GM18867 (cell line): ENCODE results near the gene SLC39A1.
"Not testable (repeated sequence)": the region's sequence is repeated elsewhere in the genome, so short reads cannot be mapped to it uniquely, and the experiment has no call there.

ENCODE experiments used
- ATAC-seq: cut with Tn5 transposase; IDR thresholded peaks from one replicate; pipeline ENCODE4 v1.9.1; 2021; ENCODE audit warnings: mild to moderate bottlenecking, moderate library complexity; ENCODE audit not compliant: unreplicated experiment

The SLC39A1 gene

DNA sequence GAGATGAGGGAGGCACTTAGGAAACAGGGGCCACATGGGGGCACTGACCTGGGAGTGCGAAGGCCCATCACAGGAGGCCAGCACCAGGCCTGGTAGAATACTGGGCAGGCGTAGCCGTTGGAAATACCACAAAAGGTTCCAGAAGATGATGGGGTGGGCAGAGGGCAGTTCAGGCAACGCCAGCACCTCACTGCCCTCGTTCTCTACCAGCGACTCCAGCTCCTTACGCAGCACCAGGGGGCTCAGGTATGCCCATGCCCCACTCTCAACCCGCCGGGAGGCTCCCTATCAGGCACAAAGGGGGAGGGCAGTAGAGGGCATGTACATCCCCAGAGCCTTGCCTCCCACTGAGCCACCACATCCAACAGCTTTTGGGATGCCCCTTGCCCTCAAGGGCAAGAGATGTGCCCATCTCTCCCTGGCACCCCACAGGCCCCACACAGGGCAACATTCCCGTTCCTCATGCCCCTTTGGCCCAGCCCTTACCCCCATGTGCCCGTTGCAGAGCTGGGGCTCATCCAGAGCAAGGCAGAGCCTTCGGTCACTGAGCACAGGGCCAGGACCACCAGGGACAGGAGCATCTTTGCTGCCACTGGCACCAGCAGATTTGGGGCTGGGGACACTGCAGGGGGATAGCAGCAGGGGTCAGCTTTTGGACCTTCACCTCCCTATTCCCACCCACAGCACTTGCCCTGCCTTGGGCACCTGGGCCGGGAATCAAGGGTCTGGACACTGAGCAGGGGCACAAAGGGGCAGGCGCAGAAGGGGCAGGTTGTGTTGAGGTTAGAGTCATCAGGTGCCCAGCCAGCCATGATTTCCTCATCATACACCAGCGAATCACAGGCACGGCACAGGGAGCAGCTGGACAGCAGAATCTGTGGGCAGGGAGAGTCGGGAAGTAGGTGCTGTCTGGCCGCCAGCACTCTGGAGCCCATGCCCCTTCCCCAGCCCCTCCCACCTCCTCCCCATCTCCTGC lies 30.9 kb downstream of the SLC39A1 start:
- no peak for ATAC-seq

DNA sequence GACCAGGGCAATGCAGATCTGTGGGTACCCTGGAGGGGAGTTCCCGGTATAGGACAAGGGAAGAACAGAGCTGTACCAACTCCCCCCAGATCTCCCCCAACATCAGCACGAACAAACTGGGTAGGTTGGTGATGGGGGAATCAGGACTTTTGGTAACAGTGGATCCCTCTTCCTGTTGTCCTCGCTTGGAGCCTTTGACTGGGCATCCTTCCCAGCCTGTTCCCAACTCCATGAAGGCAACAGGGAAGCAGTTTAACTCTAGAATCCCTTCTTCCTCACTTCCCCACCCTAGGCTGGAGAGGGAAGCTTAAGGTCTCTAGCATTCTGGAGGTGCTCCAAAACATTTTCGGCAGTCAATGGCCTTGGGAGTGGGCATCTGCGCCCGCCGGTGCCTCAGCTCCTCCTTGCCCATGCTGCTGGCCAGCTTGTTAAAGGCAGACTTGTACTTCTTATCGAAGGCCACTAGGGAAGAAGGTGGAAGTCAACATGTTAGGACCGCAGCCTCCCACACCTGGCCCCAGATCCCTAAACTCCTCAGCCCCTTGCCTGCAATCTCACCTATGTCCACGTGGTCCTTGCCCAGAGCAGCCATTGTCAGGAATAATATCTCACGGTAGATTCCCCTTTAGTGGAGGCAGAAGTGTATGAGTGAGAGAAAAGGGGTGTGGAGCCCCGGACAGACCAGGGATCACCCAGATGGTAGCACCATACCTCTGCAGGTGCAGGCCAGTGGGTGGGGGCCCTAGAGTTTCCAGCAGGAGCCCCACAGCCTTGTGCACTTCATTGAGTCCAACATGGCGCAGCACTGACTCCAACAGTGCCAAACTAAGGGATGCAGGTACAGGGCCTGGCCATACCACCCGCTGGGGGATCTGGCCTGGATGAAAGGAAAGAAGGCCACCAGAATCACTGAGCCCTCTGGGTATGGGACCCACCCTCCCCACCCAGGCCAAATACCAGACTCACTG lies 33.1 kb downstream of the SLC39A1 start:
- ATAC-seq, result no peak

DNA sequence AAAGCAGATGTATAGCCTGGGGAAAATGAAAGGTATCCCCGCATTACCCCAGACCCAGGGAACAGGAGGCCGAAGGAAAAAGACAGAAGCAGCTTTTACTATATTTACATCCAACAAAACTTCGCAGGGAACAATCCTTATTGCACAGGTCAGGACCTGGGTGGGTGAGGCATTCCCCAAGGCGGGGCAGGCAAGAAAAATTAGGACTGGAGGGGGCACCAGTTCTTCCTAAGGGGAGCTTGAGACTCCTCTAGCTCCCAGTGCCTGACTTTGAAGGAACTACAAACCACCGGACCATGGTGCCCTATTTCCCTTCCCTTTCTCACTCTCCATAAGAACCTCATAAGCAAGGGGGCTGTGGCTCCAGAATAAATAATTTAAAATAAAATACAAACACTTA lies 33.9 kb downstream of the SLC39A1 start:
- ATAC-seq, result no peak

DNA sequence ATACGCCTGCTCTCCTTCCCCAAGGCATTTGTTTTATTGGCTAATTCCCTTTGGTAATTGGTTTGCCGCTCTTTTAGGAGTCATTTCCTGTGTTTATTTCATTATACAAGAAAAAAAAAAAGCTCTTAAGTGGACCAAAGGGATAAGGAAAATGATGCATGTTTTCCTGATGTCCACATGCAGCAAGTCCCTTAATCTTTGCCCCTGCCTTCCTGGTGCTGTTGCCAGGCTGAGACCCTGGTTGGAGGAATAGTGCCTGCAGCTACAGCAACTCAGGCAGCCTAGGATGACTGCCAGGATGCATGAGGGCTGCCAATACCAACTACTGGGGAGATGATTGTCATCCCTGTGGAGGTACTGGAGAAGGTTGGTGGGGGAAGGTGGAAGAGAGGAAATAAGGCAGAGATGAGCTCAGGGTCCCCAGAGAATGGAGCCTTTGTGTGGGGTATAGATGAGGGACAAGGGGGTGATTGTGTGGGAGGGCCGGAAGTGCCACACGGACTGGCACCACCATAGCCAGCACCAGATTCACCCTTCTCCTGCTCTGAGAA lies 34.5 kb downstream of the SLC39A1 start:
- no peak for ATAC-seq

DNA sequence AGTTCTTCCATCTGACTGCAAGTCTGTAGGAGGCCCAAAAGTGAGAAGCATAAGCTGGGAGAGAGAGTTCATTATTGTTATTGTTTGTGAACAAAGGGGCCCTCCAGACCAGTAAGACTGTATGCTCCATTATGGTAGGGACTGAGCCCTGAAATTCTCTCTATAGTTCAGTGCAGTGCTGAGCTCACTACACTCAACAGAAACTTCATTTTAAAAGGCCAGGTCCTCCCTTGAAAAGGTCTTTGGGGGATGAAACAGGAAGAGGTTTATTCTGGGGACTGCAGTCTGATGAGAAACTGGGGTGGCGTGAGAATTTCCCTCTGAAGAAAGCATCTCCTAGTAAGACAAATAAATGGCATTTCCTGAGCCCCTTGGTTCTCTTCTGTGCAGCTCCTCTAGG lies 35.1 kb downstream of the SLC39A1 start:
- no peak for ATAC-seq

DNA sequence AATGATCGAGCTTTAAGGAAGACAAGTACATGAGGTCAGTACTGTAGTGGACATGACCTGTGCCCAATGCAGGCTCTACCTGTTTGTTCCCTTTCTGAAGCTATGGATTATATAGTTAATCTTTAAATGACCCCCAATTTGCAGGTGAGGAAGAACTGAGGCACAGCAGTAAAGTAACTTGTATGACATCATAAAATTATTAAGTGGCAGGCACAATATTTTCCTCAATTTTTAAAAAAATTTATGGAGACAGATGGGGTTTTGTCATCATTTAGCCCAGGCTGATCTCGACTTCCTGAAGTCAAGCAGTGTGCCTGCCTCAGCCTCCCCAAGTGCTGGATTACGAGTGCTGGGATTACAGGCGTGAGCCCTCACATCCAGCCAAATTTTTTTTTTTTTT lies 36.9 kb downstream of the SLC39A1 start:
- ATAC-seq, result no peak

DNA sequence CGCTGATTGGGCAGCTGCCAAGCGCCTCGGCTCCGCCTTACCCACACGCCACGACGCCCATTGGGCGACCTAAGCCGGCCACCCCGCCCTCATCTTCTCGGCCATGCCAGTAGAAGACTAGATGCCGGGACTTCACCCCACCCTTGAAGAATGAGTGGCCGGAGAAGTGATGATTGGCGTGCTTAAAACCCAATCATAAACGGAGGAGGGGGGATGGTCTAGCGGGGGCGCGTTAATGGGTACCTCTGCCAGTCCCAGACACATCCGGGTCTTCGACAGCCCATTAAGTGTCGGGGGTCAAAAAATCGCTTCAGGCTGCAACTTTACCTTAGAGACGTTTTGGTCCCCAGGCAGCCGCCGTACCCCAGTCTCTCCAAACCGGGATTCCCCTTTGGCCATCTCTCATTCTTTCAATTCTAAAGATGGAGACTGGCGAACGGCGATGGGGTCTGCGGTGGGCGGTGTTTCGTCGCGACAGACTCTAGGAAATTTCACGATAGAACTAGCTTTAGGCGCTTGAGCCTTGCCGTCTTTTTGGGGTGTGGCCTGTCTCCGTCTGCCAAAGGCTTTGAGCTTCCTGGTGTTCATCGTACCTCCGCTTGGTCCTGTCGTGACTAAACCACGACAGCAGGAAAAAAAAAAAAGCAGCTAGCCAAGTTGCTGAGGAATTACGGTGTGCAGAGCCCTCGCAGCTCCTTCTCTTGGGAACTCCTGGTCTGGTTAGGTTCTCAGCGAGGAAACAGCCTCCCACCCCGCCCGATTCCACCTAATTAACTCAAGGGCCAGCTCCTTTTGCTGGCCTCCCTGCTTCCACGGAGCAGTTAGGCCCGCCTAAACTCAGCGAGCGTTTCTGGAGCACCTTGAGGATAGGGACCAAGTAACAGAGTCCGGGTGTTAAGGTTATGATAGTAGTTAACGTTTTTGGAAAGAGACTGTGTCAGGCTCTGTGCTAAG lies 40.1 kb downstream of the SLC39A1 start, which contains the start of gene GATAD2B:
Gene GATAD2B, minus strand, starts transcription at position 1 of the 954 bp plus-strand sequence. CDS start 94,625 bp downstream, outside the sequence.
- ATAC-seq, result peak; percentile 91

DNA sequence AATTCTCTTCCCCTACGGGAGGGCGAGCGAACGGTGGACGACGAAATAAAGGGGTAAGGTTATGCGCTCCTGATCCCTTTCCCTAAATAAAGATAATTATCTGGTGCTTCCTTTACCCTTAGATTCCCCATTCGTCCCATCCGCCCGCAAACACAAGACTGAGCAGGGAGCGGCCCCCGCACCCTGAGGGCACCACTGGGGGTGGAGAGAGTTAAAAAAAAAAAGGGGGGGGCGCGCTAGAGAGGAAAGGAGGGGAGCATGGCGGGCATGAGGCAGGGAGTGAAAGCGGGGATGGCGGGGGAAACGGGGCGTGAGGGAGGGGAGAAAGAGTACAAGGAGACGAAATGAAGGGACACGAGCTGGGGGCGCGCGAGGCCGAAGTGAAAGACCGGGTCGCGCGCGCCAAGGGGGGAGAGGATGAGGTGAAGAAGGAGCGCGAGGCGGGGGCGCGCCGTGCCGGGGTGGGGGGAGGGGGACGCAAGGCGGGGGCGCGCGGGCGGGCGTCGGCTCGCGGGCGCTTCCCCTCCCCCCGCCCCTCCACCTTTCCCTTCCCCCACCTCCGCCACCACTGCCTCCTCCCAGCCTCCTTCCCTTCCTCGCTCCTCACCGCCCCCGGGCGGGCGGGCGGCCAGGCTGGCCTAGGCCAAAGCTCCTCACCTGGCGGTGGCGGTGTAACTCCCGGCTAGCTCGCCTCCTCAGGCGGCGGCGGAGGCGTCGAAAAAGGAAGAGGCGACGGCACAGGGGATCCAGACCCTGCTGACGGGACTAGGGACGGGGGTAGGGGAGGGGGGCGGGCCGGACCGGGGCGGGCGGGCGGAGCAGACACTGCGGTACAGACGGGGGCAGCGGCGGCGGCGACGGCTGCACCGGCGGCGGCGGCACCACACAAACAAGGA lies 41.0 kb downstream of the SLC39A1 start:
- ATAC-seq, result peak; percentile 26

DNA sequence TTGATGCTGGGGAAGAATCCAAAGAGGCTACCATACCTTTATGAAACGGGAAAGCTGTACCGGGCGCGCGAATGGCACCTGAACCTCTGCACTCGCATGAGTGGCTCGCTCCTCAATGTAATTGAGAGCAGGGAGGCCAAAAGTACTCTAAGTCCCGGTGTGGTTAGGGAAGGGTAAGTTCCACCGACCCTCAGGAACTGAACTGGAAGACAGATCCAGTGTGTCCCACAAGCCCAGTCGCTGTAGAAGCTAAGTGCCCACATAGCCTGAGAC lies 41.6 kb downstream of the SLC39A1 start:
- no peak for ATAC-seq

DNA sequence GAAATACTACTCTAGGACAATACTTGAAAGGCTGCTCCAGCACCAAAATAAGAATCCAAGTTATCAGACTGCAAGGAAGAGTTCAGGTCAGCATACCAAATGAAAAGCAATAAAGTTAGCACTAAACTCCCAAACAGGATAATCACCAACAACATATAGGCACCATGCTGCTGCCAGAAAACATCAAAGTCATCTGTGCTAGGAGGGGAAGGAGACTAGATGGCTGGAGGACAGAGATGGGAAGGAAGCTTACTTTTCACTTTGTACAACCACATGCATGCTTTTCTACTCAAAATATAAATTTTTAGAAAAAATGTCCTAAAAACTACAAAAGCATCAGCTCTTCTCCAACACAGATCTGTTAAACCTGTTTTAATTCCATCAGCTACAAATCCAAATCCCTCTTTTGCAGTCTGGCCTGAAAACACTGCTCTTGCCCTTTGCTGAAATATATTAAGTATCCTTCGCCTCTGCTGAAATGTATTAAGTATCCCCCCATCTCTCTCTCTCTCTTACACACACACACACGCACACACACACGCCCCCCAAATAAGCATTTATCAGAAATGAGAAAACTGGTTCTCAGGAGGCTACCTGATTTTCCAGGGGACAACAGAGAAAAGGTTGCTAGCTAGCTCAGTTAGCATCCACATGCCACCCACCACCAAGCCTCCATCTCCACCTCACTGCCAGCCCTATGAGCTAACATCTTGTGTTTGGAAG lies 42.1 kb downstream of the SLC39A1 start:
- ATAC-seq, result no peak

DNA sequence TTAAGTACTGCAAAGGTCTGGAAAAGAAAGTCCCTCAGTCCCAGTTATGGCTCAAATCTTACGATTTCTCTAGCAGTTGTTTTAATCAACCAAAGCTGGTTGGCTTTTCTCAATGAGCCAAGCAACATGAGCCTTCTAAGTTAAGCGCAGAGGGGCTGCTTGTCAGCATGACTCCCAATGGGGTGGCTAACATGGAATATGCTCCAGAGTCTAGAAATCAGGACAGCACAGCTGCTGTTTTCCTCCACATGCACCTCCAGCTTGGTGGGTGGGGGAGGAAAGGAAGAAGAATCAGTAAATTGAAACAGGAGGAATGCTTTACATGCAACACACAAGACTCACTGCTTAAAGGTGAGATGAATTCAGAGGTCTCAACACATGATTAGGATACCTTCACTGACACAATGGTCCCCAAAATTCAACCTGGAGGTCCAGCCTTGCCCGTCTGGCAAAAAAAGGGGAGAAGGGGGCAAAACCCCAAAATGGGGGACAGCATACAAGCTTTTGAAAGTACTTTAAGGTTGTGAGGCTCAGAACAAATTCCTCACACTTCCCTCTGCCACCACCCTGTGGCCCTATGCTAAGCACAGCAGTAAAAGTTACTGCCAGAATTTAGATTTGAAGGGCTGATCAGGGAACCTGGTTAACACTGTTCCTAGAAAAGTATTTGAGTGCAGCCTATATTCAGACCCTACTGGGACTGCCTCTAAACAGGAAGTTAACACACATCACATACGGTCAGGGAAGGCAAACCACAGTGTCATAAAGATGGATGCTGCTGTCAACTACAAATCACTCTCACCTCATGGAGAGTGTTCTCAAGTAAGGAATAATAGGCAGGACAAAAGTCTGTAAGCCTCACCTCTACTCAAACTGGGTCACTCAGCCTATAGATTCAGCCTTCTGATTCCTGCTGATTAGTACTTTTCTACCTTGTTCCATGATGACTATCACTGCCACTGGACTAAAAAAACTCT lies 43.2 kb downstream of the SLC39A1 start:
- ATAC-seq, result no peak

DNA sequence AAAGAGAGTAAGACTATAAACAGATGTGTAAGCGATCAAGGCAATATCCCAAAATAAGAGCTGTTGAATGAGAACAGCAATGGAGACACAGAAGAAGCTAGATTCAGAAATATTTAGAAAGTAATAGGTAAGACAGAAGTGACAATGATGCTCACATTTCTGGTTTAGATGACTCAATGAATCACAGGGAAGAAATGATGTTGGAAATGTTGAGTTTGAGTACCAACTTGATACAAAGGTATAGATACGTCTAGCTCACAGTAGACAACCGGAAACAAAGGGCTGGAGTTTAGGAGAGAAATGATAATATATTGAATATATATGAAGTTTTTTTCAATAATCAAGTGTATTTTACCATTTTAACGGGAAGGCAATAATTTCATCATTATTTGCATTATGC lies 47.0 kb downstream of the SLC39A1 start:
- ATAC-seq, result no peak

DNA sequence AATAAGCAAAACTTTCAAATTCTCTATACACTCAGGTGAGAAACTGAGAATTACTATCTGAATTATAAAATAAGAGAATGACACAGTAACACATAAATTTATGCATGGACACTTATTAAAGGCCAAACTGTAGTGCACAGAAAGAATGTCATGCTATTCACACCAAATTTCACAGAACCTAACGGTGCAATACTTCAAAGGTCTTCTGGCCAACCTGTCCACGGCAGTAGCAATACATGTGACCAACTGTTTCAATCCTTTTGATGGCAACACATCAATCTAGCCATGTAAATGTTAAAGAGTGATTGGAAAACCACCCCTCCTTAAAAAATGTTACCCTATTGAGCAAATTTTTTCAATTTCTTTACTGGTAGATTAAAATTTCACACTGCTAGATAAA lies 51.0 kb downstream of the SLC39A1 start:
- no peak for ATAC-seq

DNA sequence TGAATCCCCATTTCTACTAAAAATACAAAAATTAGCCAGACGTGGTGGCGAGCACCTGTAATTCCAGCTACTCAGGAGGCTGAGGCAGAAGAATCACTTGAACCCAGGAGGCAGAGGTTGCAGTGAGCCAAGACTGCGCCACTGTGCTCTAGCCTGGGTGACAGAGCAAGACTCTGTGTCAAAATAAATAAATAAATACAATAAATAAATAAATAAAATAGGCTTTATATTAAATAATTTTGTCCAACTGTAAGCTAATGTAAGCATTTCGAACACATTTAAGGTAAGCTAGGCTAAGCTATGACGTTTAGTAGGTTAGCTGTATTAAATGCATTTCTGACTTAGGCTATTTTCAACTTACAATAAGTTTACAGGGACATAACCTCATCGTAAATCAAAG lies 52.8 kb downstream of the SLC39A1 start:
- not testable (repeated sequence) for ATAC-seq
